KOPT-K1 (cell line): Measurements from ENCODE around the gene MID1.

Experiments used
- H3K27ac ChIP-seq: fragments of 200-600 bp; sonication (generic); 2 replicates; pipeline ENCODE4 v1.5.1; 2016; ENCODE audit warnings: antibody characterized with exemption, mild to moderate bottlenecking, low read depth, low read length; ENCODE audit not compliant: poor library complexity, severe bottlenecking
- H3K36me3 ChIP-seq: fragments of 200-600 bp; sonication (generic); 2 replicates; pipeline ENCODE4 v1.5.1; 2017; ENCODE audit warnings: antibody characterized with exemption, mild to moderate bottlenecking, low read length, moderate library complexity; ENCODE audit not compliant: insufficient read depth
- H3K9me3 ChIP-seq: fragments of 200-600 bp; sonication (generic); 2 replicates; pipeline ENCODE4 v1.5.1; 2017; ENCODE audit warnings: antibody characterized with exemption, low read length, mild to moderate bottlenecking; ENCODE audit not compliant: insufficient read depth, poor library complexity, severe bottlenecking

MID1 gene

GRCh38 chrX:10620121-10620699 lies at the start of gene MID1:
MID1 (minus strand) TSS chrX:10620585; CDS start chrX:10567547, 53,038 bp downstream.
- Histone ChIP-seq H3K36me3 (no peaks in the 10 kb centered on the region), H3K27ac (no peak within 1 kb of the TSS), H3K9me3 (no peaks in the 10 kb centered on the region)

DNA sequence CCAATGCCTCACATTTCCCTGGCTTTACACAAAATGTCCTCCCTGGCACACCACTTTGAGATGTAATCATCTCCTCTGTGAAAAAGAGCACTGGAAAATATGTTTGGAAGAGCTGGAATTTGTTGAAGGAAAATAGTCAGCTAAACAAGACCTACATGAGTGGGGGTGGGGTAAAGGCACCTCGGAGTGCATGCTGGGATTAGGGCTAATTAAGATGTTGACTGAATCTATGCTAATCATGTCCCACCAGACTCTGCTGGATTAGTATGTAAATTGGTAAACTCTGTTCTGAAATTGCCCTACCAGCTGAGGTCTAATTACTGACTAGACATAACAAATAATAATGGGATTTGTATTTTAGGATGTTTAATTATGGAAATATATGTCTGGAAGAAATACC lies 46.8 kb upstream of the MID1 start:
- Histone ChIP-seq H3K27ac (no peak overlapping the region), H3K36me3 (no peaks in the 10 kb centered on the region), H3K9me3 (no peaks in the 10 kb centered on the region)

DNA sequence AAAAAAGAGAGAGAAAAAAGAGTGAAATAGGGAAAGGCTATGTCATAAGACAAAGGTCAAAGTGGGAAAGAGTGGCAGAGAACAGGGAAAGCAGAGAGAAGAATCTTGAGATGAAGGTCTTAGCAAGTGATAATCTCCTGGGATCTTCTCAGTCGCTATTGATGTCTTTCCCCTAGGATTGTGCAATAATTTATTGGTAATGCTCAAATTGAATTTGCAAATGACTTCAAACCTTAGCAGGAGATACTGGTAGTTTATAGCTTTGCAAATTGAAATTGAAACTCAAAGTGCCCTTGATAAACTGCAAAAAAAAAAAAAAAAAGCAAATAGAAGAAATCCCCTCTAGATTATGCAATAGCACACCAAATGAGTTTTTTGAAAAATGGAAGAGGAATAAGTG lies 45.7 kb upstream of the MID1 start:
- H3K27ac ChIP-seq, result no peak overlapping the region
- H3K36me3 ChIP-seq, result no peaks in the 10 kb centered on the region
- no peaks in the 10 kb centered on the region for H3K9me3 ChIP-seq

GRCh38 chrX:10665681-10666080 lies 45.3 kb upstream of the MID1 start:
- Histone ChIP-seq H3K36me3 (no peaks in the 10 kb centered on the region), H3K27ac (no peak overlapping the region), H3K9me3 (no peaks in the 10 kb centered on the region)

DNA sequence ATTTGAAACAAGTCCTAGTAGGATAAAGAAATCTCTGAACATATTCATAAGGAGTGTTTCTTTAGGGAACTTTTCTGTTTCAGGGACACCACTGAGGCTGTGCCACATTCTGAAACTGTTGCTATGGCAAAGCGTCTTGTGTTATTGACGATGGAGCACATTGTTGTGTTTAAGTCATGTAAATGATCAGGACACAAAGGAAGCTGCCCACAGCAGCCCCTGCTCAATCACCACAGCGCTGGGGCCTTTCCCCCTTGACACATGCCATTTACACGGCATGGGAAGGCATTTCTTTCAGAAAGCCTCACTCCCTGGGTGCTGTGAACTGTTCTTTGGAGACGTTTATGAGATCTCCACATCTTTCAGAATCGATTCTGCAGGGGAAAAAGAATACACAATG lies 39.8 kb upstream of the MID1 start:
- no peak overlapping the region for H3K27ac ChIP-seq
- no peaks in the 10 kb centered on the region for H3K36me3 ChIP-seq
- no peaks in the 10 kb centered on the region for H3K9me3 ChIP-seq

DNA sequence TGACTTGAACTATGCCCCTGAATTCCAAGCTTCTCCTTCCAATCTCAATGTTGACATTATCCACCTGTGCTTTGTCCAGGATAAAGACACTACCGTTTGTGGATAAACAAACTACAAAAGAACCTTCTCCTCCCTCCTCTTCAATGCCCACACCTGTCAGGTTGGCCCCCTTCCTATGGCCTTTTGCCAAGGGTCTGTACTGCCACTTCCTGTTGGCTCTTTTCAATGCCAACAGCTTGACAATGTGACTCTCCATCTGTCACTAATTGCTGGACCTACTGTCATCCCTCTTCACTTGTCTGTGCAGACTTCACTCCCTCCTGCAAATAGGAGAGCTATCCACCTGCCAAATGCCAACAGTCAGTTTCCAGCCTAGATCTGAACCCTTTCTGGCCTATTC lies 35.8 kb upstream of the MID1 start:
- H3K36me3 ChIP-seq, result no peaks in the 10 kb centered on the region

GRCh38 chrX:10654960-10655359 lies 34.6 kb upstream of the MID1 start:
- no peaks in the 10 kb centered on the region for H3K9me3 ChIP-seq
- H3K36me3 ChIP-seq, result no peaks in the 10 kb centered on the region
- H3K27ac ChIP-seq, result no peak overlapping the region

More for the DNA sequence above, 35.8 kb upstream of the MID1 start:
- Histone ChIP-seq H3K27ac (no peak overlapping the region), H3K9me3 (no peaks in the 10 kb centered on the region)

- H3K36me3 ChIP-seq, result no peaks in the 10 kb centered on the region
- H3K9me3 ChIP-seq, result no peaks in the 10 kb centered on the region
- no peak overlapping the region for H3K27ac ChIP-seq
These were observed 32.9 kb upstream of the MID1 start for GRCh38 chrX:10653302-10653701.

GRCh38 chrX:10649265-10649664 lies 28.9 kb upstream of the MID1 start:
- H3K27ac ChIP-seq, result no peak overlapping the region
- H3K36me3 ChIP-seq, result no peaks in the 10 kb centered on the region
- no peaks in the 10 kb centered on the region for H3K9me3 ChIP-seq

DNA sequence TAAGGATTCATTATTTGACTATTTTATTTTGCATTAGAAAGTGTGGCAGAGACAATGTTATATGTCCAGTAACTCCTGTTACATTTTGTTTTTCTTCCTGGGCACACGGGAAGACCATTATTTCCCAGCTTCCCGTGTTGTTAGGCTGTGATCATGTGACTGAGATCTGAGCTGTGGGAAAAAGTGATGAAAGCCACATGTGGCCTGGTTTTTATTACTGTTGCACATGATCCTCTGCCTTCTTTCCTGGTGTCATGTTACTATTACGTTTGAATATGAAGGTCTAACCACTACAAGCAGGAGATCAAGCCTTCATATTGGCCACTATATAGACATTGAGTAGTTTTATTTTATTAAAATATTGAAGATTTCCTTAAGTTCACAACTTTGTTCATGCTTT lies 28.2 kb upstream of the MID1 start:
- H3K36me3 ChIP-seq, result no peaks in the 10 kb centered on the region
- H3K9me3 ChIP-seq, result no peaks in the 10 kb centered on the region
- H3K27ac ChIP-seq, result no peak overlapping the region

DNA sequence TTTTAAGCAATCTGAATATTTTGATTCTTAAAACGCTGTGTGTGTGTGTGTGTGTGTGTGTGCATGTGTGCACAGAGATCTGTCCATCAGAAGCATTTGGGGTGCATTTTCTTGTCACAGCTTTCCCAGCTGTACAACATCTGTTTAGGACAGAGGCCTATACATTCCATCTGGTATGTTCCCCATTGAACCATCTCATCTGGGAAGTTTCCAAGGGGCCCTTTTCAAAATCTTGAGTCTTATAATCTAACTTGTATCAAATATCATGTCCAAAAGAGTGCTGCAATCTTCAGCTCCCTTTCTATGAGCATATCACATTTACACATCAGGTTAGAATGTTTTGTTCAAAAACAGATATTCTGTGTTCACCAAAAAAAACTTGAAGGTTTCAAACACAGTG lies 16.5 kb upstream of the MID1 start:
- Histone ChIP-seq H3K36me3 (no peaks in the 10 kb centered on the region), H3K27ac (no peak overlapping the region), H3K9me3 (no peaks in the 10 kb centered on the region)

- H3K27ac ChIP-seq, result no peak overlapping the region
These were observed 16.0 kb upstream of the MID1 start for GRCh38 chrX:10636337-10636736.

GRCh38 chrX:10634392-10635161 lies 14.2 kb upstream of the MID1 start:
- no peak overlapping the region for H3K27ac ChIP-seq
- H3K36me3 ChIP-seq, result no peaks in the 10 kb centered on the region
- no peaks in the 10 kb centered on the region for H3K9me3 ChIP-seq

More at GRCh38 chrX:10636337-10636736, 16.0 kb upstream of the MID1 start:
- Histone ChIP-seq H3K36me3 (no peaks in the 10 kb centered on the region), H3K9me3 (no peaks in the 10 kb centered on the region)

GRCh38 chrX:10633722-10634121 lies 13.3 kb upstream of the MID1 start:
- H3K9me3 ChIP-seq, result no peaks in the 10 kb centered on the region
- H3K36me3 ChIP-seq, result no peaks in the 10 kb centered on the region
- no peak overlapping the region for H3K27ac ChIP-seq

DNA sequence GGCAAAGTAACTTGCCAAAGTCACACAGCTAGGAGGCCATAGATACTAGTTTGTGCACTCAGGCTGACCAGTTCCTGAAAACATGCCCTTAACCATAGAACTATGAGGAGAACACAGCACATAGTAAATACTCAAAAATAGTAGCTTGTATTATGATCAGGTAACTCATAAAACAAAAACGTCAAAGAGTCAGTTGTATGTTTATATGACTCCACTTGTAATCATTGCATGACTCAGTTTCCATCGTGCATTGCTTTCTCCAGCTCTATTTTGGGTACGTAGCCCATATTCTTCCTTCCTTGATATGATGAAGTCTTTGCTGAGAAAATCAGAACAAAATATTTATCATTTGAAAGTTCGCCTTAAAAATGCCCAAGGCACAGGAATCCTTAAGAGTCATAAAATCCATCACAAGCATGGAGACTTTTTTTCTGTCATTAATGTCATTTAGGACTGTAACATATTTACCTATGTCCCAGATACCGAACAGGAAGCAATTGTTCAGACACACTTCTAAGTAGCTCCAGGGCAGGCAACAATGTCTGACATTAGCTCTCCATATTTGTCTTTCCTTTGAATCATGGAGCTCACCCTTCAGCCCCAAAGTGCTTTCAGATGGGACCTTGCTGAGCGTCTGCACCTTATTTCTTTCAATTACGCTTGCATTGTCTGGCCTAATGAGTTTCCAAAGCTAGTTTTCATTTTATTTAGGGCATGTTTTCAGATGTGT lies 11.2 kb upstream of the MID1 start:
- Histone ChIP-seq H3K27ac (no peak overlapping the region), H3K36me3 (no peaks in the 10 kb centered on the region), H3K9me3 (no peaks in the 10 kb centered on the region)
